Measurements from ENCODE around the gene RPRD1B. TPM values are rescaled to one million over a fixed set of nuclear protein-coding genes. Genes with fewer than 3 reads are reported as not detected.

The RPRD1B gene
- total and polyA plus RNA-seq, 2 experiments from 2014 or later: 16.5 to 28.0 TPM

- TF ChIP-seq, protein P1, sequence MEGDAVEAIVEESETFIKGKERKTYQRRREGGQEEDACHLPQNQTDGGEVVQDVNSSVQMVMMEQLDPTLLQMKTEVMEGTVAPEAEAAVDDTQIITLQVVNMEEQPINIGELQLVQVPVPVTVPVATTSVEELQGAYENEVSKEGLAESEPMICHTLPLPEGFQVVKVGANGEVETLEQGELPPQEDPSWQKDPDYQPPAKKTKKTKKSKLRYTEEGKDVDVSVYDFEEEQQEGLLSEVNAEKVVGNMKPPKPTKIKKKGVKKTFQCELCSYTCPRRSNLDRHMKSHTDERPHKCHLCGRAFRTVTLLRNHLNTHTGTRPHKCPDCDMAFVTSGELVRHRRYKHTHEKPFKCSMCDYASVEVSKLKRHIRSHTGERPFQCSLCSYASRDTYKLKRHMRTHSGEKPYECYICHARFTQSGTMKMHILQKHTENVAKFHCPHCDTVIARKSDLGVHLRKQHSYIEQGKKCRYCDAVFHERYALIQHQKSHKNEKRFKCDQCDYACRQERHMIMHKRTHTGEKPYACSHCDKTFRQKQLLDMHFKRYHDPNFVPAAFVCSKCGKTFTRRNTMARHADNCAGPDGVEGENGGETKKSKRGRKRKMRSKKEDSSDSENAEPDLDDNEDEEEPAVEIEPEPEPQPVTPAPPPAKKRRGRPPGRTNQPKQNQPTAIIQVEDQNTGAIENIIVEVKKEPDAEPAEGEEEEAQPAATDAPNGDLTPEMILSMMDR (IDR thresholded peaks at IDR 0.05; ENCODE audit: poor library complexity): no peak
- no peak for TF ChIP-seq EZH2 (IDR thresholded peaks at IDR 0.05; ENCODE audit: borderline replicate concordance)
- peaks cover 13% of the 10 kb centered on the region for H3K4me1 ChIP-seq (ENCODE audit: insufficient read depth)
These were observed 104.0 kb downstream of the RPRD1B start for GRCh38 chr20:38137441-38138037.

GRCh38 chr20:38138086-38138778 lies 104.7 kb downstream of the RPRD1B start:
- Histone ChIP-seq H3K27me3 (no peaks in the 10 kb centered on the region), H3K4me2 (no peak overlapping the region), H4K20me1 (ENCODE audit: insufficient read depth, poor library complexity, severe bottlenecking) (no peaks in the 10 kb centered on the region), H3K27ac (no peak overlapping the region), H3K9me2 (replicated peaks; ENCODE audit: insufficient read depth) (no peaks in the 10 kb centered on the region), H3K79me2 (no peaks in the 10 kb centered on the region), H3K4me1 (ENCODE audit: insufficient read depth) (peaks cover 19% of the 10 kb centered on the region), H2AFZ (no peak overlapping the region), H3K4me3 (no peak overlapping the region), H3K36me3 (replicated peaks; ENCODE audit: insufficient read depth, low read depth) (no peaks in the 10 kb centered on the region), H3K9me3 (ENCODE audit: low read depth) (no peaks in the 10 kb centered on the region)
- no peak for TF ChIP-seq EZH2phosphoT487 (IDR thresholded peaks at IDR 0.05; ENCODE audit: low read depth, severe bottlenecking, unreplicated experiment)
- TF ChIP-seq EZH2 (IDR thresholded peaks at IDR 0.05; ENCODE audit: borderline replicate concordance): no peak
- TF ChIP-seq, protein P1 (IDR thresholded peaks at IDR 0.05; ENCODE audit: poor library complexity): no peak
- WGBS (ENCODE audit: low lambda C conversion rate, missing lambda C conversion rate): 95% methylated on average over 15 of the region's 15 CpGs
- no peak for DNase-seq (ENCODE audit: low spot score)

More at GRCh38 chr20:38137441-38138037, 104.0 kb downstream of the RPRD1B start:
- Histone ChIP-seq H3K9me2 (replicated peaks; ENCODE audit: insufficient read depth) (no peaks in the 10 kb centered on the region), H3K27me3 (no peaks in the 10 kb centered on the region), H3K4me2 (no peak overlapping the region), H4K20me1 (ENCODE audit: insufficient read depth, poor library complexity, severe bottlenecking) (no peaks in the 10 kb centered on the region), H3K36me3 (replicated peaks; ENCODE audit: insufficient read depth, low read depth) (no peaks in the 10 kb centered on the region), H3K4me3 (no peak overlapping the region), H3K27ac (no peak overlapping the region), H3K9me3 (ENCODE audit: low read depth) (no peaks in the 10 kb centered on the region), H3K79me2 (no peaks in the 10 kb centered on the region), H2AFZ (no peak overlapping the region)
- DNase-seq (ENCODE audit: low spot score): no peak
- WGBS (ENCODE audit: low lambda C conversion rate, missing lambda C conversion rate): 94% methylated on average over 11 of the region's 11 CpGs

DNA sequence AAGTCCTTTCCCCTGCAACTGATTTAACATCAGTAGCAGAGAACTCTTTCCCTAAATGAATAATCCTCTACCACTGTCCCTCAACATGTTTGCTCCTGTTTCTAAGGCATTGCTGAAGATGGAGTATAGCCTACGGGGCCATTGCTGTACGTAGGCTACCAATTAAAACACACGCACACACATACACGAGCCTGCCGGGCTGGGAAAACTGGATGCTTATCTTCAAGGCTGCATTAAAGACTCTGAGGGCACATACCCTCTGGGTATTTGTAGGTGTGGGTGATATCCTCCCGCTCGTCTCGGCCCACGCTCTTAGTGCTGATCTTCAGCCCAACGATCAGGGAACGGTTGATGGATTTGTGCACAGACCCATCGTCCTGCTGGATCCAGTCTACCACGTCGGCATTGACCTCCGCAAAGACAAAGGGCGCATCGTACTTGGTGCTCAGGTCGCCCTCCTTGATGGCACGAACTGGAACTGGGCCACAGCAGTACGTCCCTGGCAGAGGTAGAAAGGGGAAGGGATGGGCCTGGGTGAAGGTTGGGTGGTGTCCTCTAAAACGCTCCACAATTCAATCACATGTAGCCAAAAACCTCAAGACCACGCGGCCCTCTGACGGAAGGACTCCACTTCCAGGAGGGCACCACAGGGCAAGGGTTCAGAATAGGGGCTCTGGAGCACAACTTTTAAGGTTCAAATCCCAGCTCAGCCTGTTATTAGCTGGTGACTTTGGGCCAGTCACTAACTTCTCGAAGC lies 105.8 kb downstream of the RPRD1B start:
- WGBS (ENCODE audit: low lambda C conversion rate, missing lambda C conversion rate): 86% methylated on average over 25 of the region's 25 CpGs
- Histone ChIP-seq H3K4me3 (no peak overlapping the region), H3K4me1 (ENCODE audit: insufficient read depth) (peaks cover 29% of the 10 kb centered on the region), H3K79me2 (no peaks in the 10 kb centered on the region), H3K9me3 (ENCODE audit: low read depth) (no peaks in the 10 kb centered on the region), H4K20me1 (ENCODE audit: insufficient read depth, poor library complexity, severe bottlenecking) (no peaks in the 10 kb centered on the region), H3K27me3 (no peaks in the 10 kb centered on the region), H3K36me3 (replicated peaks; ENCODE audit: insufficient read depth, low read depth) (no peaks in the 10 kb centered on the region), H3K4me2 (no peak overlapping the region), H2AFZ (no peak overlapping the region), H3K27ac (peak overlapping the region; percentile 30), H3K9me2 (replicated peaks; ENCODE audit: insufficient read depth) (no peaks in the 10 kb centered on the region)
- TF ChIP-seq EZH2 (IDR thresholded peaks at IDR 0.05; ENCODE audit: borderline replicate concordance) (no peak), EZH2phosphoT487 (IDR thresholded peaks at IDR 0.05; ENCODE audit: low read depth, severe bottlenecking, unreplicated experiment) (no peak)
- TF ChIP-seq, protein P1 (IDR thresholded peaks at IDR 0.05; ENCODE audit: poor library complexity): no peak
- DNase-seq (ENCODE audit: low spot score): no peak
